ENCODE results near the gene SLC19A1.

SLC19A1 gene

GRCh38 chr21:45557616-45558043, 15.4 kb upstream of the SLC19A1 start:
- TF ChIP-seq CTCF (conservative IDR thresholded peaks at IDR 0.05; ENCODE audit: control insufficient read depth, insufficient read depth, low read depth, low read length) = no peak
- no peak for DNase-seq (ENCODE audit: low read depth)
- H3K4me3 ChIP-seq (ENCODE audit: control insufficient read depth, low read depth, low read length) = no peak overlapping the region

DNA sequence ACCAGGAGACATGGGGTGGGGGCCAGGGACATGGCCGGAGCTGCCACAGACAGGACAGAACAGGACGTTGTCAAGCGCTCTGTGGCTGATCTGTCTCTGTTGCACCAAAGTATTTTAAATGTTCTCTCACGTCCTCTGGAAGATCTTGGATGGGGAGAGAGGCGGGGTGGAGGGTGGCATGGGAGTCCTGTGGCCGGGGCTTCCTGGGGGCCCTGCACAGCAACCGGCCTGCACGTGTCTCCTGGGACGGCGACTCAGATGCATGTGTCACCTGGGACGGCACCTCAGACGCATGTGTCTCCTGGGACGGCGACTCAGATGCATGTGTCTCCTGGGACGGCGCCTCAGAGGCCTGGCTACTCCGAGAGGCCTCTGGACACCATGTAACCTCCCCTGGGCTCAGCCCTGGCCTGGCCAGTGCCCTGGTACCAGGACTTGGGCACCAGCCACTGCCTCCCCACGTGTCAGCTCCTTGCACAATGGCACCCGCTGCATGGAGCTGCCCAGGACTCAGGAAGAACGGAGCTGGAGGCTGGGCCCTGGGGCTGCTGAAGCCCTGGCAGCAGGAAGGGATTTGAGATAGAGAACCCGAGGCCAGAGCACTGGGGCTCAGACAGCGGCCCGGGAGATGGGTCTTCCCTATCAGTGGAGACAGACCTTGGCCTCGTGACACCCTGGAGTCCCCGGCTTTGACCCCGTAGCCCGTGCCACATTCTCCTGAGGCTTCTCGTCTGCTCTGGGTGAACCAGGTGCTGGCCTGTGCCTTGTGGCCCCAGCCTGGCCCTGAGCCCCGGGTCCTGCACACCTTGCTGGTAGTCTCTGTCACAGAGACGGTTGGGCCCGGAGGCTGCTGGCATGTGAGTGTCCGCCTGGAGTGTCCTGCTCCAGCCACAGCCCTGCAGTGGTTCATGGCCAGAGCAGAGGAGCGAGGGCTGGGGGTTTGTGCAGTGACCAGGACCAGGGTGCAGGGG, 14.7 kb upstream of the SLC19A1 start:
- TF ChIP-seq CTCF (conservative IDR thresholded peaks at IDR 0.05; ENCODE audit: control insufficient read depth, insufficient read depth, low read depth, low read length) = no peak
- H3K4me3 ChIP-seq (ENCODE audit: control insufficient read depth, low read depth, low read length) = no peak overlapping the region
- DNase-seq (ENCODE audit: low read depth) = peak; percentile 47

DNA sequence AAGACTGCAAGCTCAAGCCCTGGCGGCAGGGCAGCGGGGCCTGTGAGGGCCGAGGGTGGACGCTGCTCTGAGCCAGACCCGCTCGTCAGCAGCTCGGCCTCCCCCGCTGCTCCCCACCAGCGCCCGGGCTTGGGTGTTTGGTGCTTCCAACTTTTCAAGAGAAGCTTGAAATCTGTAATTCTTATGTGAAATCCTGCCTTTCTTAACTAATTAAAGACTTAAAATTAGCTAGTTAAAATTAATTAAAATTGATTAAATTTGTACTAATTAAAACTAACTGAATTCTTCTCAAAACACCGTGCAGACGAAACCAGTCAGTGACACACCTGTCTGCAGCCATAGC, 14.0 kb upstream of the SLC19A1 start:
- no peak overlapping the region for H3K4me3 ChIP-seq (ENCODE audit: control insufficient read depth, low read depth, low read length)
- DNase-seq (ENCODE audit: low read depth) = no peak
- TF ChIP-seq CTCF (conservative IDR thresholded peaks at IDR 0.05; ENCODE audit: control insufficient read depth, insufficient read depth, low read depth, low read length) = no peak

GRCh38 chr21:45555557-45556301, 13.5 kb upstream of the SLC19A1 start:
- peak overlapping the region; percentile 40 for H3K4me3 ChIP-seq (ENCODE audit: control insufficient read depth, low read depth, low read length)
- peak; percentile 81 for DNase-seq (ENCODE audit: low read depth)
- peak; percentile 69 for TF ChIP-seq CTCF (conservative IDR thresholded peaks at IDR 0.05; ENCODE audit: control insufficient read depth, insufficient read depth, low read depth, low read length)

DNA sequence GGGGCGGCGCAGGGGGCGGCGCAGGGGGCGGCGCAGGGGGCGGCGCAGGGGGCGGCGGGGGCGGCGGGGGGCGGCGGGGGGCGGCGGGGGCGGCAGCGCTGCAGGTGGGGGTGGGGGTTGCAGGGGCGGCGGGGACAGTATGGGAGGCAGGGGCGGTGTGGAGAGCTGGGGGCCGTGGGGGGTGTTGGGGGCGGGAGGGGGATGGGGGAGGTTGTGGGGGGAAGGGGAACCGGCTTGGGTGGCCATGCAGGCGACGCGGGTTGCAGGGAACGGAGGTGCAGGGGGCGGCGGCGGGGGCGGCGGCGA, 13.0 kb upstream of the SLC19A1 start:
- H3K4me3 ChIP-seq (ENCODE audit: control insufficient read depth, low read depth, low read length) = no peak overlapping the region
- TF ChIP-seq CTCF (conservative IDR thresholded peaks at IDR 0.05; ENCODE audit: control insufficient read depth, insufficient read depth, low read depth, low read length) = no peak
- peak; percentile 35 for DNase-seq (ENCODE audit: low read depth)

DNA sequence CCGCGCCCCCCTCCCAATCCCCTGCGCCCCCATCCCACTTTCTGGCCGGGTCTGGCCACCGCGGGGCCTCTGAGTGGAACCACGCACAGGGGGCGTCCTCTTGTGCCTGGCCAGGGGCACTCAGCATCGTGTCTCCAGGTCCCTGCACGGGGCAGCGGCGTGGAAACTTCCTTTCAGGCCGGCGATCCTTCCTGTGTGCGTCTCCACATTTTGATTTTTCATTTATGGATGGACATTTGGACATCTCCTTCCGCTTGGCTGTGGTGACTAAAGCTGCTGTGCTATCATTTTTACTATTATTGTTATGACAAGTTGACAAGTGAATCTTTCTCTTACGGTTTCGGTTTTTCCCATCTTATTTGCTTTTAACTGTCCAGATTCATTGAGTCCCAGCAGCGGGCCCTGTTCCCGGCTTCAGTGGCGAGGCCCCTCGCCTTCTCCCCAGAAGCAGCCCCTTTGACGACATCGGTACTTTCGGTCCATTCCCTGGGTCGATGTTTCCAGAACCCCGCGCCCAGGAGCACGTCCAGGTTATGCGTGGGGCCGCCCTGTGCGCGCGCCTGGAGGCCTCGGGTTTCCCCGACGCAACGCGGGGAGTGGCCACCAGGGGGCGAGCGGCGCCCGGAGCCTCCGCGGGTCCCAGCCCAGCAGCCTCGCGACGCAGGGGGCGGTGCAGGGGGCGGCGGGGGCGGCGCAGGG, 12.4 kb upstream of the SLC19A1 start:
- peak overlapping the region; percentile 50 for H3K4me3 ChIP-seq (ENCODE audit: control insufficient read depth, low read depth, low read length)
- no peak for TF ChIP-seq CTCF (conservative IDR thresholded peaks at IDR 0.05; ENCODE audit: control insufficient read depth, insufficient read depth, low read depth, low read length)
- peak; percentile 54 for DNase-seq (ENCODE audit: low read depth)

Data from fibroblast of mammary gland (primary cell).